Measurements from ENCODE around the gene LCMT1.

DNA sequence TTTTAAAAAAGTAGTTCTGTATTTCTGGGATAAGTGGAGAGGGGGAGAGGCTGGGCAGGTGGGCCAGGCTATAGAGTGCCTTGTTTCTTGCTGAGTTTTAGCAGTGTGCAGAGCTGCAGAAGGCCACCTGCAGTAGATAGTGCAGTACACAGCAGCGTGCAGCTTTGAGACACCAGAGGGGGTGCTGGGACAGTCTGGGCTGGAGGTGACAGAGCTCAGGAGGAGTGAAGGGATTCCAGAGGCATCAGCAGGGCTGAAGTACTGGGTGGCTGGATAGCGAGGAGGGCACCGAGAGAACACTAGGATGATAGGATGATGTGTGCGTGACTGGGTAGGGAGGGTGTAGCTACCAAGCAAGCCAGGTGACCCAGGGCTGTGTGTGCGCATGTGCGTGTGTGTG is 26.6 kb downstream of the LCMT1 start:
- no peak for TF ChIP-seq EZH2 (IDR thresholded peaks at IDR 0.05; ENCODE audit: insufficient read depth, poor library complexity, severe bottlenecking)
- no peak for TF ChIP-seq EZH2phosphoT487 (IDR thresholded peaks at IDR 0.05; ENCODE audit: insufficient read depth, low read depth)

All from GM23248 (cell line).